Transverse colon (tissue), 4 donors: ENCODE measurements around the gene HSP90AA1. TPM values are rescaled to one million over a fixed set of nuclear protein-coding genes. Genes with fewer than 3 reads are reported as not detected.

Source experiments
- DNase-seq: peaks from one replicate; pipeline ENCODE4 v3.0.0-alpha.2; 2019
- H3K27ac ChIP-seq, 4 donors: fragments of 200-600 bp; sonication (generic); 2 replicates each; pipeline ENCODE4 v1.5.1; 2016 to 2018; ENCODE audit warnings: inconsistent platforms in 4 of 4
- H3K27me3 ChIP-seq: fragments of 200-600 bp; sonication (generic); 2 replicates; pipeline ENCODE4 v1.5.1; 2017; ENCODE audit warnings: inconsistent platforms
- H3K36me3 ChIP-seq, 4 donors: fragments of 200-600 bp; sonication (generic); 2 replicates each; pipeline ENCODE4 v1.5.1; 2017 to 2019; ENCODE audit warnings: inconsistent platforms in 4 of 4
- H3K4me1 ChIP-seq, 4 donors: fragments of 200-600 bp; sonication (generic); 2 replicates each; pipeline ENCODE4 v1.5.1; 2017 to 2020; ENCODE audit warnings: inconsistent platforms in 4 of 4
- H3K4me3 ChIP-seq, 4 donors: fragments of 200-600 bp; sonication (generic); 1 replicate in 1 of 4; 2 replicates in 3 of 4; pipeline versions ENCODE4 v1.5.1 to v1.6.1; 2017 to 2019; ENCODE audit warnings: inconsistent platforms in 4 of 4
- H3K9me3 ChIP-seq, 2 donors: fragments of 200-600 bp; sonication (generic); 2 replicates each; pipeline ENCODE4 v1.5.1; 2017 to 2019; ENCODE audit warnings: inconsistent platforms in 2 of 2
- EP300 ChIP-seq: sonication (generic); formaldehyde crosslinking; IDR thresholded peaks from one replicate; pipeline ENCODE4 v1.6.1; 2017; ENCODE audit warnings: antibody characterized with exemption, low read depth
- POLR2A ChIP-seq: fragments of 450-650 bp; IDR thresholded peaks from one replicate; pipeline ENCODE4 v1.6.1; 2016; ENCODE audit warnings: antibody characterized with exemption, mild to moderate bottlenecking, moderate library complexity
- POLR2AphosphoS5 ChIP-seq, 3 donors: sonication (generic); formaldehyde crosslinking; IDR thresholded peaks; one replicate each; pipeline ENCODE4 v1.6.1; 2016; ENCODE audit warnings: antibody characterized with exemption in 3 of 3
- WGBS, 2 donors: methylation state at CpG; one replicate each; pipeline ENCODE4 v1.1.5; 2018; ENCODE audit warnings: low coverage in 1 of 2; 5-methylcytosine and 5-hydroxymethylcytosine counted together
- in situ Hi-C, 4 donors: fragments of 200-750 bp; cut with MboI; loops; one replicate each; pipeline versions ENCODE4 v1.15.0 to v1.15.1; 2017; ENCODE audit warnings: low sequenced_read_pairs in 3 of 4, low pct_ligation_motif_present in 1 of 4, low pct_unique_long_range_greater_than_20kb in 1 of 4
- intact Hi-C: fragments of 100-400 bp; cut with DNase I; formaldehyde crosslinking; loops from one replicate; pipeline ENCODE4 v1.15.1; 2023; ENCODE audit warnings: low total_unique reads
- total RNA-seq, 4 donors: library from RNA; depleted of rRNA; stranded (reverse); fragments of >200 nt; gene quantifications; one replicate each; pipeline ENCODE4 v1.1.0, GENCODE V29; 2016
- TF ChIP-seq, protein P1 (sequence below), 5 experiments: fragments of 200-600 bp in 3 of 5; fragments of 450-650 bp in 2 of 5; sonication (generic) in 3 of 5; IDR thresholded peaks; 1 replicate in 2 of 5; 2 replicates in 3 of 5; pipeline ENCODE4 v1.5.1; 2016 to 2017; ENCODE audit warnings: antibody characterized with exemption in 5 of 5, inconsistent platforms in 3 of 5, mild to moderate bottlenecking in 2 of 5, moderate library complexity in 1 of 5

Gene HSP90AA1
- total RNA-seq, 4 donors from 2014 or later: 112 to 347 (median 235) TPM

DNA sequence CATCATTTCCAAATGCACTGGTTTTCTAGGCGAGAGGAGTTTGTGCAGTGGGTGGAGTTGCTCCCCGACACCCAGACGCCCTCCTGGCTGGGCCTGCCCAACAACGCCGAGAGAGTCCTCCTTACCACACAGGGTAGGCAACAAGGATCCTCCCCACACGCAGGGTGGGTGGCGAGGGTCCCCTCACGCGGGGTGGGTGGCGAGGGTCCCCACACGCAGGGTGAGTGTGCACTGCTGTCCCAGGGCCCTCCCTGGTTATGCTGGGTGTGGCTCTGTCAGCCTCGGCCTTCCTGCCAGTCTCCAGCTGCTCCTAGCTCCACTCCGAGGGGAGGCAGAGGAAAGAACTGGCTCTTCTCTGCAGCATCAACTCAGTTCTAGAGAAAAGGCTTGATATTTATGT, 42.3 kb downstream of the HSP90AA1 start:
- intact Hi-C loops: no loop called here
- WGBS, 2 donors: 83% methylated on average over 7 of the region's 13 CpGs; no CpG with 5 or more reads in 1 of the 2 donors
- no peak overlapping the region for H3K27ac ChIP-seq

GRCh38 chr14:102043251-102044025, 43.4 kb downstream of the HSP90AA1 start:
- no peak for DNase-seq
- 89 to 95% methylated on average over 14 to 22 of the region's 22 CpGs for WGBS, 2 donors
- Histone ChIP-seq H3K4me1 (peaks cover 0 to 14% (median 3%) of the 10 kb centered on the region in 4 donors), H3K36me3 (peaks cover 0 to 74% (median 42%) of the 10 kb centered on the region in 4 donors), H3K4me3 (no peak overlapping the region), H3K27me3 (no peaks in the 10 kb centered on the region), H3K9me3 (no peaks in the 10 kb centered on the region), H3K27ac (no peak overlapping the region)
- intact Hi-C loops (no loop called here), in situ Hi-C loops (no loop called here)
- TF ChIP-seq POLR2AphosphoS5 (IDR thresholded peaks at IDR 0.05): no peak
- TF ChIP-seq EP300: no peak
- no peak for TF ChIP-seq POLR2A
- TF ChIP-seq, protein P1, sequence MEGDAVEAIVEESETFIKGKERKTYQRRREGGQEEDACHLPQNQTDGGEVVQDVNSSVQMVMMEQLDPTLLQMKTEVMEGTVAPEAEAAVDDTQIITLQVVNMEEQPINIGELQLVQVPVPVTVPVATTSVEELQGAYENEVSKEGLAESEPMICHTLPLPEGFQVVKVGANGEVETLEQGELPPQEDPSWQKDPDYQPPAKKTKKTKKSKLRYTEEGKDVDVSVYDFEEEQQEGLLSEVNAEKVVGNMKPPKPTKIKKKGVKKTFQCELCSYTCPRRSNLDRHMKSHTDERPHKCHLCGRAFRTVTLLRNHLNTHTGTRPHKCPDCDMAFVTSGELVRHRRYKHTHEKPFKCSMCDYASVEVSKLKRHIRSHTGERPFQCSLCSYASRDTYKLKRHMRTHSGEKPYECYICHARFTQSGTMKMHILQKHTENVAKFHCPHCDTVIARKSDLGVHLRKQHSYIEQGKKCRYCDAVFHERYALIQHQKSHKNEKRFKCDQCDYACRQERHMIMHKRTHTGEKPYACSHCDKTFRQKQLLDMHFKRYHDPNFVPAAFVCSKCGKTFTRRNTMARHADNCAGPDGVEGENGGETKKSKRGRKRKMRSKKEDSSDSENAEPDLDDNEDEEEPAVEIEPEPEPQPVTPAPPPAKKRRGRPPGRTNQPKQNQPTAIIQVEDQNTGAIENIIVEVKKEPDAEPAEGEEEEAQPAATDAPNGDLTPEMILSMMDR (IDR thresholded peaks at IDR 0.05): no peak

More for the DNA sequence above, 42.3 kb downstream of the HSP90AA1 start:
- Histone ChIP-seq H3K4me3 (no peak overlapping the region), H3K27me3 (no peaks in the 10 kb centered on the region), H3K9me3 (no peaks in the 10 kb centered on the region), H3K4me1 (peaks cover 0 to 14% (median 3%) of the 10 kb centered on the region in 4 donors), H3K36me3 (peaks cover 0 to 74% (median 38%) of the 10 kb centered on the region in 4 donors)
- no peak for TF ChIP-seq POLR2AphosphoS5 (IDR thresholded peaks at IDR 0.05)
- no peak for TF ChIP-seq POLR2A
- TF ChIP-seq, protein P1 (IDR thresholded peaks at IDR 0.05): no peak
- no peak for TF ChIP-seq EP300
- no peak for DNase-seq
- in situ Hi-C loops: no loop called here

DNA sequence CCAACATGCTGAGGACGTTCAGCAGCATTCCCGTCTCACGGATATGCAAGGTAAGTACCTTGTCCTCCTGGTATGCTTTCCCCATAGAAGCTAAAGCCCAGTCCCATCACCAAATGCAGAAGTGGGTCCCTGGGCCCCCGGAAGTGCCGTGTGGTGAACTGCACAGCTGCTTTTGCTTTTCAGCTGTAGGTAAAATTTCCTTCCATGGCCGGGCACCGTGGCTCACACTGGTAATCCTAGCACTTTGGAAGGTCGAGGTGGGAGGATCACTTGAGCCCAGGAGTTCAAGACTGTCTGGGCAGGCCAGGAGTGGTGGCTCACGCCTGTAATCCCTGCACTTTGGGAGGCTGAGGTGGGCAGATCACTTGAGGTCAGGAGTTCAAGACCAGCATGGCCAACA, 44.1 kb downstream of the HSP90AA1 start:
- WGBS, 2 donors: 89% methylated on average over 9 of the region's 9 CpGs; no CpG with 5 or more reads in 1 of the 2 donors
- Histone ChIP-seq H3K4me1 (peaks cover 0 to 14% (median 3%) of the 10 kb centered on the region in 4 donors), H3K27me3 (no peaks in the 10 kb centered on the region), H3K27ac (no peak overlapping the region), H3K9me3 (no peaks in the 10 kb centered on the region), H3K36me3 (peaks cover 0 to 74% (median 42%) of the 10 kb centered on the region in 4 donors), H3K4me3 (no peak overlapping the region)
- in situ Hi-C loops (no loop called here), intact Hi-C loops (no loop called here)
- no peak for DNase-seq
- TF ChIP-seq POLR2AphosphoS5 (IDR thresholded peaks at IDR 0.05) (no peak), POLR2A (no peak), EP300 (no peak)
- TF ChIP-seq, protein P1 (IDR thresholded peaks at IDR 0.05): no peak

DNA sequence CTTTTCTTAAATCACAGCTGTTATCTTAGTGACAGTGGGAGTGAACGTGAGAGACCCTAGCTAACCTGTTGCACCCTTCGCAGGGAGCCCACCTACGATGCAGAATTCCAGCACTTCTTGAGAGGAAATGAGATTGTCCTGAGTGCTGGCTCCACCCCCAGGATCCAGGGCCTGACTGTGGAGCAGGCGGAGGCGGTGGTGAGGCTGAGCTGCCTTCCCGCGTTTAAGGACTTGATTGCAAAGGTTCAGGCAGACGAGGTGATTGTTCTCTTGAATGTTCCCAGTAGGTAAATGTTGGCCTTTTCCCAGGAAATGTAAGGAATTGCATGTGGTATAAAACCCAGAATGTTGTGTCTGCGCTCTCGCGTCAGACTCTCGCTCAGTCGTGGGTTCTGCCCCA, 46.7 kb downstream of the HSP90AA1 start:
- H3K9me3 ChIP-seq: no peaks in the 10 kb centered on the region
- intact Hi-C loops (no loop called here), in situ Hi-C loops (no loop called here)
- H3K4me3 ChIP-seq: no peak overlapping the region
- WGBS, 2 donors: 90% methylated on average over 13 of the region's 13 CpGs; no CpG with 5 or more reads in 1 of the 2 donors
- H3K36me3 ChIP-seq: peaks cover 0 to 97% (median 52%) of the 10 kb centered on the region in 4 donors
- no peaks in the 10 kb centered on the region for H3K4me1 ChIP-seq
- TF ChIP-seq, protein P1 (IDR thresholded peaks at IDR 0.05): no peak
- TF ChIP-seq POLR2AphosphoS5 (IDR thresholded peaks at IDR 0.05) (no peak), EP300 (no peak), POLR2A (no peak)
- H3K27me3 ChIP-seq: no peaks in the 10 kb centered on the region
- no peak for DNase-seq
- no peak overlapping the region for H3K27ac ChIP-seq
